ENCODE results near the gene COMMD1.
"Not testable (repeated sequence)": the region's sequence is repeated elsewhere in the genome, so short reads cannot be mapped to it uniquely, and the experiment has no call there.

COMMD1 gene

GRCh38 chr2:61900281-61900680, 5.2 kb upstream of the COMMD1 start:
- H3K27me3 Mint-ChIP-seq: peaks cover 2% of the 10 kb centered on the region
- H3K36me3 Mint-ChIP-seq (ENCODE audit: low read depth): no peaks in the 10 kb centered on the region
- DNase-seq (no peak), ATAC-seq (no peak)
- no peak overlapping the region for H3K27ac Mint-ChIP-seq
- no peaks in the 10 kb centered on the region for H3K9me3 Mint-ChIP-seq
- no peak overlapping the region for H3K4me3 Mint-ChIP-seq
- peaks cover 3% of the 10 kb centered on the region for H3K4me1 Mint-ChIP-seq

DNA sequence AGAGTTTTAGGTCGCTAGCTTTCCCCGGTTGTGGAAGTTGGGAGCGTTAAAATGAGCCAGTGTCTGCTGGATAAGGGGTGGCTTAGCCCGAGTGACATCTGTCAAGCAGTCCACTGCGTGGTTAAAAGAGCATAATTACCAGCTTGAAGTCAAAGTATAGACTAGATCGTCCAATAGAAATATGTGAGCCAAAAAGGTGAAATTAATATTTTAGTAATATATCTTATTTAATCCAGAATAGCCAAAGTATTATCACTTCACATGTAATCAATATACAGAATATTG, 654 bp downstream of the COMMD1 start:
- Mint-ChIP-seq H3K36me3 (ENCODE audit: low read depth) (no peaks in the 10 kb centered on the region), H3K27ac (peak overlapping the region; percentile 83), H3K27me3 (no peaks in the 10 kb centered on the region), H3K9me3 (no peaks in the 10 kb centered on the region), H3K4me1 (peaks cover 16% of the 10 kb centered on the region), H3K4me3 (peak overlapping the region; percentile 94)
- ATAC-seq: peak; percentile 6
- DNase-seq: no peak

DNA sequence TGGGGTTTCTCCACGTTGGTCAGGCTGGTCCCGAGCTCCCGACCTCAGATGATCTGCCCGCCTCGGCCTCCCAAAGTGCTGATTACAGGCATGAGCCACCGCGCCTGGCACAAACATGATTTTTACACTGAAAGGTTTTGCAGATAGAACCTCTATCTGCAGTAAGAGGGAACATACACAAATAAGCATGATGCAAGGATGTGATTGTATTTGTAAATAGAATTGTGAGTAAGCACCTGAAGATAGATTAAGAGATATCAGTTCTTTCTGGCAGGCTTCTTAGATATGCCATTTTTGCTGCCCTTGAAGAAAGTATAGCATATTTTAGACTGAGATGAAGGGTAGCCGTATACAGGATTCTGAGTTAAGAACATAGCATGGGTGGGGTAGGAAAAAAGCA, 3.6 kb downstream of the COMMD1 start:
- no peaks in the 10 kb centered on the region for H3K36me3 Mint-ChIP-seq (ENCODE audit: low read depth)
- no peaks in the 10 kb centered on the region for H3K27me3 Mint-ChIP-seq
- no peak overlapping the region for H3K27ac Mint-ChIP-seq
- no peak for ATAC-seq
- no peak overlapping the region for H3K4me3 Mint-ChIP-seq
- peaks cover 16% of the 10 kb centered on the region for H3K4me1 Mint-ChIP-seq
- DNase-seq: no peak
- H3K9me3 Mint-ChIP-seq: no peaks in the 10 kb centered on the region

GRCh38 chr2:61910603-61911002, 5.1 kb downstream of the COMMD1 start:
- Mint-ChIP-seq H3K27ac (no peak overlapping the region), H3K36me3 (ENCODE audit: low read depth) (no peaks in the 10 kb centered on the region)
- no peak for ATAC-seq

DNA sequence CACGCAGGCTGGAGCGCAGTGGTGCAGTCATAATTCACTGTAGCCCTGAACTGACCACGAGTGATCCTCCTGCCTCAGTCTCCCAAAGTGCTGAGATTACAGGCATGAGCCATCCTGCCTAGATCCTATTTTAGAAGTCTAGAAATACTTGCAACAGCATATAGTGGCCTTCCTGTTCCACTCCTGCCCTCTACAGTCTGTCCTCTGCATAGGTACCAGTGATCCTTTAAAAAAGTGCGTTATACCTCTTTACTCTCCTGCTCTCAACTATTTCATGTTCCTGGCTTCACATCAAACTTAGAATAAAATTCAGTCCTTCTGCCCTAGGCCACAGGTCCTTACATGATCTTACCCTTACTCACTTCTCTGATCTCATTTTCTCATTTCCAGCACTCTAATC, 6.0 kb downstream of the COMMD1 start:
- DNase-seq: no peak
- H3K36me3 Mint-ChIP-seq (ENCODE audit: low read depth): no peaks in the 10 kb centered on the region
- no peaks in the 10 kb centered on the region for H3K9me3 Mint-ChIP-seq
- no peak overlapping the region for H3K4me3 Mint-ChIP-seq
- peak; percentile 52 for ATAC-seq
- H3K27ac Mint-ChIP-seq: no peak overlapping the region
- no peaks in the 10 kb centered on the region for H3K27me3 Mint-ChIP-seq
- peaks cover 7% of the 10 kb centered on the region for H3K4me1 Mint-ChIP-seq

More at GRCh38 chr2:61910603-61911002, 5.1 kb downstream of the COMMD1 start:
- Mint-ChIP-seq H3K27me3 (no peaks in the 10 kb centered on the region), H3K4me3 (no peak overlapping the region), H3K4me1 (peaks cover 12% of the 10 kb centered on the region), H3K9me3 (no peaks in the 10 kb centered on the region)
- no peak for DNase-seq

- not testable (repeated sequence) for H3K27me3 Mint-ChIP-seq; H3K4me1 Mint-ChIP-seq; ATAC-seq; DNase-seq; H3K9me3 Mint-ChIP-seq; H3K4me3 Mint-ChIP-seq; H3K36me3 Mint-ChIP-seq (ENCODE audit: low read depth); H3K27ac Mint-ChIP-seq
Measured at GRCh38 chr2:61914794-61915193, 9.3 kb downstream of the COMMD1 start.

GRCh38 chr2:61920548-61920947, 15.1 kb downstream of the COMMD1 start:
- H3K4me3 Mint-ChIP-seq: no peak overlapping the region
- DNase-seq: no peak
- H3K27ac Mint-ChIP-seq: no peak overlapping the region
- ATAC-seq: no peak
- H3K36me3 Mint-ChIP-seq (ENCODE audit: low read depth): no peaks in the 10 kb centered on the region
- H3K27me3 Mint-ChIP-seq: no peaks in the 10 kb centered on the region
- H3K4me1 Mint-ChIP-seq: no peaks in the 10 kb centered on the region
- H3K9me3 Mint-ChIP-seq: no peaks in the 10 kb centered on the region

- H3K9me3 Mint-ChIP-seq: no peaks in the 10 kb centered on the region
- H3K36me3 Mint-ChIP-seq (ENCODE audit: low read depth): peaks cover 2% of the 10 kb centered on the region
- no peaks in the 10 kb centered on the region for H3K4me1 Mint-ChIP-seq
- H3K27me3 Mint-ChIP-seq: no peaks in the 10 kb centered on the region
- no peak overlapping the region for H3K27ac Mint-ChIP-seq
- ATAC-seq: no peak
- no peak overlapping the region for H3K4me3 Mint-ChIP-seq
- no peak for DNase-seq
Measured at GRCh38 chr2:61922714-61923113, 17.2 kb downstream of the COMMD1 start.

DNA sequence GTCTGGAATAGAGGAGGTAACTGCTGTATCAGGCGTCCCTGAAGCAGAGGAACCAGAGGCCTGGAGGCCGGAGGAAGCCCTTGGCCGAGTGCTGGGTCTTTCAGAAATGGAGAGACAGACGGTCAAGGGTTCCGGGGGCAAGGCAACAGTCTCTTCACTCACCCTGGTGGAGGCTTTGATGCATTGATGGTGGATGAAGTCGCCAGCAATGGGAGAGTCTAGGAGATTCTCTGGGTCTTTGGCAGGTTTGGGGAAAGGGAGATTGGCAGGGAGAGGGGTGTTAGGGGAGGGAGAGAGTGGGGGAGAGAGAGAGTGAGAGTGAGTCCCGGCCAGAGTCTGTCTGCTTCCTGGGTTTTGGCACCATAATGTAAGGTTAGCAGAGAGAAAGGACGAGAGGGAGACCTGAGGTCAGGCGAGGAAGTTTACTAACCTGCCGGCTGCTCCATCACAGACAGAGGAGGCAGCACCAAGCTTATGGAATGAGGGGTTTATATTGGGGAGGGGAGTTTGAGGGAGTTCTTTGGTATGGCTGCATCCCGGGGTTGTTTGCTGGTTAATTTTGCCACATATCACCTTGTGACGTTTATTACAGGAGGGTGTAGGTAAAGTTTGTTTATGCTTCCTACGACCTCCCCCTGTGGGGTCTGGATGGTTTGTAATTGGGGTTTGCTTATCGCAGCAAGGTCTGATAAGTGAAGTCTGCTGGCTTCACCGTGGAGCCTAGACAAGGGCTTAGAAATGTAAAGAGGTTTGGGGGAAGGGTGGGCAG, 19.6 kb downstream of the COMMD1 start:
- Mint-ChIP-seq H3K27ac (no peak overlapping the region), H3K4me1 (no peaks in the 10 kb centered on the region), H3K36me3 (ENCODE audit: low read depth) (peaks cover 2% of the 10 kb centered on the region), H3K9me3 (no peaks in the 10 kb centered on the region), H3K4me3 (no peak overlapping the region), H3K27me3 (no peaks in the 10 kb centered on the region)
- ATAC-seq: no peak
- DNase-seq: no peak

DNA sequence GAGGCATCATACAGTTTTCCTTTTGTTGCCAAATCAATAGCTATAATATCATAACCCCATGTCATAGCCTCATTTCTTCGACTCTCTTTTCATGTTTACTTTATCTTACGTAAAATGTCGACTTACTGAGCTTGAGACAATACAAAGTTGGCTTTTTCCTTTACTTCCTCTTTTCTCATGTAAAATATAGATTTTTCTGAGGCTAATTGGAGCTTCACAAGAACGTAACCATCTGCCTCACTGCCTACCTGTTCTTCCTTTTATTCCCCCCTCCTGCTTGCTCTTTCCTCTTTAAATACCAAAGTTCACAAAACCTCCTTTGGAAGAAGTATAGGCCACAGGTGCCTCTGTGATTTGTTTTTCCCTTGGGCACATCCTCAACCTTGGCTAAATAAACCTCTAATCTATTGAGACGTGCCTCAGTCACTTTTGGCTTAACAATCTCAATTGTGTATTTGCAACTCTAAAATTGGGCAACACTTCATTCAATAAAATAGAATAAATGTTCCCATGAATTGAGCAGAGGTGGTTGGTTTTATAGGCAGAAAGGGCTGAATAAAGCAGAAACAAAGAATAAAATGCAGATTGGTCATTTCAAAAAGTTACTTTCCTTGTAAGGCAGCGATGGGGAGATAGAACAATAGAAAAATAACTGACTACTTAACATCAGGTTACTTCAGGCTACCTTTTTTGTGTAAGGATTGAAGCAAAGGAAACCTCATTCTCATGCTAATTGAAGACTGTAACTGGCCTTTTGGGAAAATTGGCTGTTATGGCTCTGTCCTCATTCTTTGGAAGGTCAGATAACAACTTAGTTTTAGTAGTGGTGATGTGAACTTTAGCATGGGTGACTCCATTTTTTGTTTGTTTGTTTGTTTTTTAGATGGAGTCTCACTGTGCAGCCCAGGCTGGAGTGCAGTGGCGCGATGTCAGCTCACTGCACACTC, 21.3 kb downstream of the COMMD1 start:
- Mint-ChIP-seq H3K27ac (no peak overlapping the region), H3K4me1 (no peaks in the 10 kb centered on the region), H3K4me3 (no peak overlapping the region), H3K9me3 (no peaks in the 10 kb centered on the region), H3K36me3 (ENCODE audit: low read depth) (peaks cover 2% of the 10 kb centered on the region), H3K27me3 (no peaks in the 10 kb centered on the region)
- ATAC-seq (no peak), DNase-seq (no peak)

GRCh38 chr2:61928826-61929461, 23.5 kb downstream of the COMMD1 start:
- Mint-ChIP-seq H3K4me1 (no peaks in the 10 kb centered on the region), H3K4me3 (no peak overlapping the region), H3K9me3 (no peaks in the 10 kb centered on the region), H3K36me3 (ENCODE audit: low read depth) (peaks cover 2% of the 10 kb centered on the region), H3K27me3 (no peaks in the 10 kb centered on the region), H3K27ac (no peak overlapping the region)
- ATAC-seq (no peak), DNase-seq (no peak)

GRCh38 chr2:61937098-61937497, 31.6 kb downstream of the COMMD1 start:
- H3K36me3 Mint-ChIP-seq (ENCODE audit: low read depth): no peaks in the 10 kb centered on the region
- H3K27ac Mint-ChIP-seq: no peak overlapping the region
- H3K4me1 Mint-ChIP-seq: no peaks in the 10 kb centered on the region
- no peak overlapping the region for H3K4me3 Mint-ChIP-seq
- no peaks in the 10 kb centered on the region for H3K9me3 Mint-ChIP-seq
- no peak for ATAC-seq
- DNase-seq: no peak
- H3K27me3 Mint-ChIP-seq: no peaks in the 10 kb centered on the region

GRCh38 chr2:61937886-61938285, 32.4 kb downstream of the COMMD1 start:
- H3K27ac Mint-ChIP-seq: no peak overlapping the region
- ATAC-seq (no peak), DNase-seq (no peak)
- H3K9me3 Mint-ChIP-seq: no peaks in the 10 kb centered on the region
- H3K27me3 Mint-ChIP-seq: no peaks in the 10 kb centered on the region
- H3K4me3 Mint-ChIP-seq: no peak overlapping the region
- peaks cover 1% of the 10 kb centered on the region for H3K4me1 Mint-ChIP-seq
- no peaks in the 10 kb centered on the region for H3K36me3 Mint-ChIP-seq (ENCODE audit: low read depth)

DNA sequence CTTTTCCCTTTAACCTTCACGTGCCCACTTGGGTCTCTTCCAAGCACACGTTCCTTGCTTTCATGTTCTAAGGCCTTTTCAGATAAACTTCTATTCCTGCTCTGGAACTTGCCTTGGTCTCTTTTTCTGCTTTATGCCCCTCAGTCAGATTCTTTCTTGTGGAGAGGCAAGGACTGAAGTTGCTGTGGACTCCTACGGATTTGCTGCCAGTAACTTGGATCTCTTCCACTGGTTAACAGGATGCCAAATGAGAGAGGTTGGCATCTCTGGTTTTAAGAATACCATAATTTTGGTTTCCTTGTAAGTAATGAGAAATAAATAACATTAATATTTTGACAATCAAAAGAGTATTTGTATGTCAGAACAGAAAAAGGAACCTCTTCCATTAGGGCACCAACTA, 33.0 kb downstream of the COMMD1 start:
- H3K36me3 Mint-ChIP-seq (ENCODE audit: low read depth): no peaks in the 10 kb centered on the region
- H3K4me1 Mint-ChIP-seq: peaks cover 7% of the 10 kb centered on the region
- ATAC-seq (no peak), DNase-seq (no peak)
- H3K27ac Mint-ChIP-seq: no peak overlapping the region
- no peak overlapping the region for H3K4me3 Mint-ChIP-seq
- no peaks in the 10 kb centered on the region for H3K9me3 Mint-ChIP-seq
- no peaks in the 10 kb centered on the region for H3K27me3 Mint-ChIP-seq

DNA sequence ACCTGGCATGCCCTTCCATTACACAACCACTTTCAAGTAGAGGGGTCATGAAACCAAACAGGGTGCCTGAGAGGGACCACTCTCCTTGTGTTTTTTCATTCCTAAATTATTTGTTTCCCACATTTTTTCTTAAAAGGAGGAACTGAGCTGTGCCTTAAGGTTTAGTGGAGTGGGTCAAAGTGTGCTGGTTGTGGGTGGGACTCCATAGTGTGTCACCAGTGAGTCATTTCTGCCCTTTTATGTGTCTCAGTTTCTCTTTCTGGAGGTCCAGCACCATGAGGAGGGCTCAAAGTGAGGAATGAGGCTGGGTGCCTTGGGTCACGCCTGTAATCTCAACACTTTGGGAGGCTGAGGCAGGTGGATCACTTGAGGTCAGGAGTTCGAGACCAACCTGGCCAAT, 37.8 kb downstream of the COMMD1 start:
- peaks cover 9% of the 10 kb centered on the region for H3K4me1 Mint-ChIP-seq
- no peaks in the 10 kb centered on the region for H3K27me3 Mint-ChIP-seq
- no peaks in the 10 kb centered on the region for H3K36me3 Mint-ChIP-seq (ENCODE audit: low read depth)
- H3K4me3 Mint-ChIP-seq: no peak overlapping the region
- DNase-seq (peak; percentile 8), ATAC-seq (peak; percentile 91)
- no peak overlapping the region for H3K27ac Mint-ChIP-seq
- no peaks in the 10 kb centered on the region for H3K9me3 Mint-ChIP-seq
